B cell (primary cell): Measurements from ENCODE around the gene FGF21.

Experiments
- EZH2 ChIP-seq: IDR thresholded peaks from 2 replicates; pipeline ENCODE4 v1.6.1; 2012; ENCODE audit warnings: borderline replicate concordance, low read depth, mild to moderate bottlenecking, moderate library complexity, low read length; ENCODE audit not compliant: insufficient read depth, poor library complexity, severe bottlenecking
- TF ChIP-seq, protein P1 (sequence below): fragments of 200-600 bp; IDR thresholded peaks from one replicate; pipeline ENCODE4 v1.8.0; 2022; ENCODE audit warnings: antibody characterized with exemption, mild to moderate bottlenecking

DNA sequence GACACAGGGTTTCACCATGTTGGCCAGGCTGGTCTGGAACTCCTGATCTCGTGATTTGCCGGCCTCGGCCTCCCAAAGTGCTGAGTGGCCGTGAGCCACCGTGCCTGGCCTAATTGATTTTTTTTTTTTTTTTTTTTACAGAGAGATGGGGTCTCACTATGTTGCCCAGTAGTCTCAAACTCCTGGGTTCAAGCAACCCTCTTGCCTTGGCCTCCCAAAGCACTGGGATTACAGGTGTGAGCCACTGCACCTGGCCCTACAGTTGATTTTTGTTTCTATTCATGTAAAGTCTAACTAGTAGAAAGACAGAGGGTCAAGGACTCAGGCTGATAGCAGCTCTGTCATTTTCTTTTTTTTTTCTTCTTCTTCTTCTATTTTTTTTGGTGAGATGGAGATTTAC, 21.8 kb downstream of the FGF21 start:
- TF ChIP-seq, protein P1, sequence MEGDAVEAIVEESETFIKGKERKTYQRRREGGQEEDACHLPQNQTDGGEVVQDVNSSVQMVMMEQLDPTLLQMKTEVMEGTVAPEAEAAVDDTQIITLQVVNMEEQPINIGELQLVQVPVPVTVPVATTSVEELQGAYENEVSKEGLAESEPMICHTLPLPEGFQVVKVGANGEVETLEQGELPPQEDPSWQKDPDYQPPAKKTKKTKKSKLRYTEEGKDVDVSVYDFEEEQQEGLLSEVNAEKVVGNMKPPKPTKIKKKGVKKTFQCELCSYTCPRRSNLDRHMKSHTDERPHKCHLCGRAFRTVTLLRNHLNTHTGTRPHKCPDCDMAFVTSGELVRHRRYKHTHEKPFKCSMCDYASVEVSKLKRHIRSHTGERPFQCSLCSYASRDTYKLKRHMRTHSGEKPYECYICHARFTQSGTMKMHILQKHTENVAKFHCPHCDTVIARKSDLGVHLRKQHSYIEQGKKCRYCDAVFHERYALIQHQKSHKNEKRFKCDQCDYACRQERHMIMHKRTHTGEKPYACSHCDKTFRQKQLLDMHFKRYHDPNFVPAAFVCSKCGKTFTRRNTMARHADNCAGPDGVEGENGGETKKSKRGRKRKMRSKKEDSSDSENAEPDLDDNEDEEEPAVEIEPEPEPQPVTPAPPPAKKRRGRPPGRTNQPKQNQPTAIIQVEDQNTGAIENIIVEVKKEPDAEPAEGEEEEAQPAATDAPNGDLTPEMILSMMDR = no peak
- TF ChIP-seq EZH2 = no peak
